Muscle layer of duodenum (tissue), 2 donors: ENCODE results near the gene PSMD13.
A peak's percentile ranks its signal among the peaks of the same experiment; 100 is the strongest.

Experiments used
- H3K27ac ChIP-seq: one replicate; pipeline ENCODE4 v1.7.0; 2013; ENCODE audit warnings: mild to moderate bottlenecking, low read length
- H3K27me3 ChIP-seq: one replicate; pipeline ENCODE4 v1.7.0; 2013; ENCODE audit warnings: low read depth, mild to moderate bottlenecking, control low read depth, low read length
- H3K36me3 ChIP-seq, 2 donors: one replicate each; pipeline ENCODE4 v1.7.0; 2013; ENCODE audit warnings: low read length in 2 of 2, control low read depth in 1 of 2, mild to moderate bottlenecking in 1 of 2; ENCODE audit not compliant: insufficient read depth in 2 of 2, control insufficient read depth in 1 of 2
- H3K4me1 ChIP-seq, 2 donors: one replicate each; pipeline ENCODE4 v1.7.0; 2013; ENCODE audit warnings: low read length in 2 of 2, mild to moderate bottlenecking in 2 of 2, control low read depth in 1 of 2, moderate library complexity in 1 of 2; ENCODE audit not compliant: insufficient read depth in 2 of 2, control insufficient read depth in 1 of 2
- H3K4me3 ChIP-seq, 2 donors: one replicate each; pipeline ENCODE4 v1.7.0; 2013; ENCODE audit warnings: low read length in 2 of 2, low read depth in 1 of 2, mild to moderate bottlenecking in 1 of 2
- H3K9me3 ChIP-seq, 2 donors: one replicate each; pipeline ENCODE4 v1.7.0; 2013; ENCODE audit warnings: low read length in 2 of 2, control low read depth in 1 of 2, mild to moderate bottlenecking in 1 of 2; ENCODE audit not compliant: control insufficient read depth in 1 of 2
- donor health status: healthy.

Gene PSMD13

DNA sequence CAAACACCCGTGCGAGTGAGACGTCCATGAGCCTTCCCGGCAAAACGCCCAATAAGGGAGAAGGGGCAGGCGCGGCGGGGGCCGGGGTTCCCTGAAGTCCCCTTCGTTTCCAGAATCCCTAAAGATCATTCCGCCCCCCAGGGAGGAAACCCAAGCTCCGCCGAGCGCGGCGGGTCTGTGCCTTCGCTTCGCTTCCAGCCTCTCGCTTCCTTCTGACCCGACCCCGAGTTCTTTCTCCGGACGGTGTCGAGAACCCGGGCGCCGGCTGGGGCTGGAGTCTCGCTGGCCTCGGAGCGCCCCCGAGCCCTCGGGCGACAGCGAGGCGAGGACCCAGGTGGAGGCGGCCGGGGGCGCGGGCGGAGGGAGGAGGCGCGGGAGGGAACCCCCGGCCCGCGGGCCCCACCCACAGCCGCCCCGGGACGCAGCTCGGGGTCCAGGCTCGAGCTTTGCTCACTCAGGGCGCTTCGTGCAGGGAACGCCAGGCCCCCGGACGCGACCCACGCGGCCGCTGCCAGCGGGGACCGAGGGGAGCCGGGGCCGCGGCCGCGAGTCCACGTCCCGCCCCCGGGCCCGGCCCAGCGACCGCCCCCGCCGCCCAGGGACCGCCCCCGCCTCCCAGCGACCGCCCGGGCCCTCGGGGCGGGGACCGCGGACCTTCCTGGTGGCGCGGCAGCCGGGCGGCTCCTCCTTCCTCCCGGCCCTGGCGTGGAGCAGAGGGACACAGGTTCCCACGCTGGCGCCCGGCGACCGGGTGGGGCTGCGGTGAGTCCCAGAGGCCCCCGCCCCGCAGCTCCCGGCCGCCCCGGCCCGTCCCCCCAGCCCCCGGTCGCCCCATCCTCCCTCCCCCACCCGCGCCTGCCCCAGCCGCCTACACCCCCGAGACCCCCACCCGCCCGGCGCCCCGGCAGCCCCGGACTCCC, 52.0 kb downstream of the PSMD13 start, which contains the start of gene PGGHG:
Gene PGGHG, plus strand, starts transcription at position 649 of the 920 bp plus-strand sequence. CDS start 691 bp downstream, outside the sequence.
- H3K4me3 ChIP-seq, result peak within 1 kb of the TSS; percentile 52 to 73
- H3K27me3 ChIP-seq, result no peaks in the 10 kb centered on the region
- no peaks in the 10 kb centered on the region for H3K9me3 ChIP-seq
- H3K4me1 ChIP-seq, result peaks cover 0 to 13% of the 10 kb centered on the region in 2 donors
- peak within 1 kb of the TSS; percentile 72 for H3K27ac ChIP-seq
- peaks cover 0 to 5% of the 10 kb centered on the region in 2 donors for H3K36me3 ChIP-seq

DNA sequence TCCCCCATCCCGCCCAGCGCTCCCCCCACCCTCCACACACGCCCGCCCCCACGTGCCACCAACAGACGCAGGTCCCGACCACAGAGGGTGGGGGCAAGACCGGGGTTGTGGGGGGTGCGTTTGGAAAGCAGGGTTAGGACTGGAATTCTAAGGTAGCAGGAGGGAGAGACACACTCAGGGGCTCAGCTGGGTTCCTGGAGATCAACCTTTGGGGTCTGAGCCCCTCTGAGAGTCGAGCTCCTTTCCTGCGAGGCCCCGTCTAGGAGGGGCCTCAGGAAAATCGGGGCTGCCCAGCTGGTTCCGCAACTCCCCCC, 52.6 kb downstream of the PSMD13 start:
- no peak overlapping the region for H3K27ac ChIP-seq
- H3K36me3 ChIP-seq, result peaks cover 0 to 10% of the 10 kb centered on the region in 2 donors
- H3K4me3 ChIP-seq, result peak overlapping the region in 1 of 2 donors; percentile 41
- peaks cover 0 to 13% of the 10 kb centered on the region in 2 donors for H3K4me1 ChIP-seq
- H3K9me3 ChIP-seq, result no peaks in the 10 kb centered on the region
- H3K27me3 ChIP-seq, result no peaks in the 10 kb centered on the region

DNA sequence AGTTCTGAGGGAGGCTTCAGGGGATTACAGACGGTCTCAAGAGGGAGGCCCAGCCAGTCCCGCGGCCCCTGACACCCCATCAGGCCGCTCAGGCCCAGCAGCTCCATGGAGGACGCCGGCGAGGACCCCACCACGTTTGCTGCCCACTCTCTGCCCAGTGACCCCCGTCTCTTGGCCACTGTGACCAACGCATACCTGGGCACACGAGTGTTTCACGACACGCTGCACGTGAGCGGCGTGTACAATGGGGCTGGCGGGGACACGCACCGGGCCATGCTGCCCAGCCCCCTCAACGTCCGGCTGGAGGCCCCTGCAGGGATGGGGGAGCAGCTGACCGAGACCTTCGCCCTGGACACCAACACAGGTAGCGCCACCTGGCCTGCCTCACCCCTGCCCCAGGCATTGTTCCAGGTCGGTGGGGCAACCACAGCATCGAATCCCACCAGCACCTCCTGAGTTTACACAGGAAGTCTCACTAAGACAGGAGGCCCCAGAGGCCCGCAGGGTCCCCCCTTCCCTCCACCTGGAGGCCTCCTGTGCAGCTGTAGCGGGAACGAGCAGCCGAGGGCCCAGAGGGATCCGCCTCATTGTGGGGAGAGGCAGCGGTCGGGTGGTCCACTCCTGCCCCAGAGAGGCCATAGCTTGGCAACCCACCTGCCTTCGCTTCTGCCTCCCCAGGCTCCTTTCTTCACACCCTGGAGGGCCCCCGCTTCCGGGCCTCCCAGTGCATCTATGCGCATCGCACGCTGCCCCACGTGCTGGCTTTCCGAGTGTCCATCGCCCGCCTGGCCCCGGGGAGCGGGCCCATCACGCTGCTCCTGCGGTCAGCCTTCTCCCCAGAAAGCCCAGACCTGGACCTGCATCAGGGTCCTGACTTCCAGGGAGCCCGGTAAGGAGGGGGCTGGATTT, 53.2 kb downstream of the PSMD13 start:
- Histone ChIP-seq H3K27ac (no peak overlapping the region), H3K27me3 (no peaks in the 10 kb centered on the region)

DNA sequence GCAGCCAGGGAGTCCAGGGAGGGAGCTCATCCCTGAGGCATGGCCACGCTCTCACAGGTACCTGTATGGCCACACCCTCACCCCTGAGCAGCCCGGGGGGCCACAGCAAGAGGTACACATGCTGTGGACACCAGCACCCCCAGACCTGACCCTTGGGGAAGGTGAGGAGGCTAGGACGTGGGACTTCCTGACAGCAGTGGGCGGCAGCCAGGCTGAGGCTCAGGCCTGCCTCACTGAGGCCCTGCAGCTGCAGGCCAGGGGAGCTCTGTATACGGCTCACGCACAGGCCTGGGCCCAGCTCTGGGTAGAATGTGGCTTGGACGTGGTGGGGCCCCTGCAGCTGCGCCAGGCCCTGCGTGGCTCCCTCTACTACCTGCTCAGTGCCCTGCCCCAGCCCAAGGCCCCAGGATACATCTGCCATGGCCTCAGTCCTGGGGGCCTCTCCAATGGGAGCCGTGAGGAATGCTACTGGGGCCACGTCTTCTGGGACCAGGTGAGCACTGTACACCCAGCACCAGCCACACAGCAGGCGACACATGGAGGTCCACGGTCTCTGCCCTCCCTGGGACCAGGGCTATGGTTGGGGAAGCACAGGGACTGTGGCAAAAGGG, 54.0 kb downstream of the PSMD13 start:
- Histone ChIP-seq H3K36me3 (peaks cover 0 to 10% of the 10 kb centered on the region in 2 donors), H3K27me3 (no peaks in the 10 kb centered on the region), H3K4me1 (peaks cover 0 to 13% of the 10 kb centered on the region in 2 donors), H3K4me3 (no peak overlapping the region), H3K27ac (no peak overlapping the region), H3K9me3 (no peaks in the 10 kb centered on the region)

More for the DNA sequence above, 53.2 kb downstream of the PSMD13 start:
- Histone ChIP-seq H3K9me3 (no peaks in the 10 kb centered on the region), H3K4me3 (peak overlapping the region in 1 of 2 donors; percentile 41), H3K4me1 (peaks cover 0 to 13% of the 10 kb centered on the region in 2 donors), H3K36me3 (peaks cover 0 to 10% of the 10 kb centered on the region in 2 donors)

DNA sequence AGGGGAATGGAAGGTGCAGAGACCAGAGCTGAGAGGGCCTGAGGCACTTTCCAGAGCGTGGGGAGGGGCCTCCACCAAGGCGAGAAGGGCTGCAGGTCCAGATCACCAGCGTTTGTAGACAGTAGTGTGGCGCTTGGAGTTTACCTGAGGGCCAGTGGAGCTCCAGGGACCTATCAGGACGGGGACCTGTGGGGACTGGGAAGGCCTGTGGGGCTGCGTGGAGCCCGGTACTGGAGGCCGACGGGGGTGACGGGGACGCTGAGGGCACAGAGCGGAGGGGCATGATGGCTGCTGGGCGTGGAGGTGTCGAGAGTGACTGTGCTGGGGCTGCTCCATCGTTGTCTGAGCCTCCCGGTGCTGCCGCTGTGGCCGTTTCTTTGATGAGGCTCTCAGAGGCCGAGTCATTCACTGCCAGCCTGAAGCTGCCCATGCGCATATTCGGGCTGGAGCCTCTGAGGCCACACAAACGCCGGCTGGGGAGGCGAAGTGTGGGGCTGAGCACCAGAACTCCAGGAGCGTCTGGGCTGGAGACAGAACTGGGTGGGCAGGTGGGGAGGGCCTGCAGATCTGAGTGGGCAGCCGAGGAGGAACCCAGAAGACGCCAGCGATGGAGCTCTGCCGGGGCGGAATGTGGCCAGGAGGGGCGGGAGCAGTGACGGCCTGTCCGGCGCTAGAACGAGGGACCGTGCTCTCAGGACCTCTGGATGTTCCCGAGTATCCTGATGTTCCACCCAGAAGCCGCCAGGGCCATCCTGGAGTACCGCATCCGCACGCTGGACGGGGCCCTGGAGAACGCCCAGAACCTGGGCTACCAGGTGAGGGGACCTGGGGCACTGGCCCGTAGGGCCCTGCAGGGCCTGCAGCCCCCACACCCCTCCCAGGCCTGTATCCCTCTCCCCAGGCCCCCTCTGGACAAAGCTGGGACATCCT, 54.8 kb downstream of the PSMD13 start:
- peaks cover 0 to 10% of the 10 kb centered on the region in 2 donors for H3K36me3 ChIP-seq
- H3K4me3 ChIP-seq, result no peak overlapping the region
- H3K27ac ChIP-seq, result no peak overlapping the region
- H3K27me3 ChIP-seq, result no peaks in the 10 kb centered on the region
- no peaks in the 10 kb centered on the region for H3K9me3 ChIP-seq
- peaks cover 0 to 13% of the 10 kb centered on the region in 2 donors for H3K4me1 ChIP-seq

DNA sequence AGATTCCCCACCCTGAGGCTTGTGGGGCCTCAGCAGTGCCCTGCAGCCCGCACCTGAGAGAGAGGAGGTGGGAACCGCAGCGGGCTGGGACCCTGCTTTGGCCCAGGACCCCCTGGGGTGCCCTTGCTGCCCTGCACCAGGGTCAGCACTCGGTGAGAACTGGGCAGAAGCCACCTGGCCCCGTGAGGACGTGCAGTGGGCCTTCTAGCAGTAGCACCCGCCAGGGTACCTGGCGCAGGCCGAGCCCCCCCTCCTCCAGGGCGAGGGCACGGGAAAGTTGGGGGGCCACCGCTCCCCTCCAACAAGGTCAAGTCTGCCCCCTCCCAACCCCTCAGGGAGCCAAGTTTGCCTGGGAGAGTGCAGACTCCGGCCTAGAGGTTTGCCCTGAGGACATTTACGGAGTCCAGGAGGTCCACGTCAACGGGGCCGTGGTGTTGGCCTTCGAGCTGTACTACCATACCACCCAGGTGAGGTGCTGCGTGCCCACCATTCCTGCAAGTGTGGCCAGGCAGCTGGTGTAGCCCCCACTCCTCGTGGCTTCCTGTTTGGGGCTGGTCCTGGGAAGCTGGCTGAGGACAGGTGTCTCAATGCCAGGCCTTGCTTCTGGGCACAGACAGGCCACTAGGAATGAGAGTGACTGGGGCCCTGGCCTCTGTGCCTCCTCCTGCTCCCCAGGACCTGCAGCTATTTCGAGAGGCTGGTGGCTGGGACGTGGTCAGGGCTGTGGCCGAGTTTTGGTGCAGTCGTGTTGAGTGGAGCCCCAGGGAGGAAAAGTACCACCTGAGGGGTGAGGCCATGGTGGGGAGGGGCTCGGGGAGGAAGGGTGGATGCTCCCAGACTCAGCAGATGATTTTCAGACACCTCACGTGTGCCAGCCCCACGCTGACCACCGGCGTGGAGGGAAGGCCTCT, 55.7 kb downstream of the PSMD13 start:
- Histone ChIP-seq H3K27me3 (no peaks in the 10 kb centered on the region), H3K4me3 (no peak overlapping the region), H3K27ac (no peak overlapping the region), H3K9me3 (no peaks in the 10 kb centered on the region), H3K36me3 (peaks cover 0 to 10% of the 10 kb centered on the region in 2 donors), H3K4me1 (peaks cover 0 to 13% of the 10 kb centered on the region in 2 donors)

DNA sequence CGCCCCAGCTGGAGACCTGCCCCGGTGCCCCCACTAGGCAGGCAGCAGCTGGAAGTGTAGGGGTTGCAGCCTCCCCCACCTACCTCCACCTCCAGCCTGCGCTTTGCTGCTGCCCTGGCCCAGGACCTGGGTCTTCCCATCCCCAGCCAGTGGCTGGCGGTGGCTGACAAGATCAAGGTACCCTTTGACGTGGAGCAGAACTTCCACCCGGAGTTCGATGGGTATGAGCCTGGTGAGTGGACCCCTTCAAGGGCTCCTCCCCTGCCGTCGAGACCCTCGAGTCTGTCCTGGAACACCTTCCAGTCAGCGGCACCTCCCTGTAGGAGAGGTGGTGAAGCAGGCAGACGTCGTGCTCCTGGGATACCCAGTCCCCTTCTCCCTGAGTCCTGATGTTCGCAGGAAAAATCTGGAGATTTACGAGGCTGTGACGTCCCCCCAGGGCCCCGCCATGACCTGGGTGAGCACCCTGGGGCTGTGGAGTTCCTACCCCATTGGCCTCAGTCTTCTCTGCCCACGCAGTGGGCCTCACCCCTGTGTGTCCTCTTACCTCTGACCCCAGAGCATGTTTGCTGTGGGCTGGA, 56.6 kb downstream of the PSMD13 start:
- H3K27me3 ChIP-seq, result no peaks in the 10 kb centered on the region

DNA sequence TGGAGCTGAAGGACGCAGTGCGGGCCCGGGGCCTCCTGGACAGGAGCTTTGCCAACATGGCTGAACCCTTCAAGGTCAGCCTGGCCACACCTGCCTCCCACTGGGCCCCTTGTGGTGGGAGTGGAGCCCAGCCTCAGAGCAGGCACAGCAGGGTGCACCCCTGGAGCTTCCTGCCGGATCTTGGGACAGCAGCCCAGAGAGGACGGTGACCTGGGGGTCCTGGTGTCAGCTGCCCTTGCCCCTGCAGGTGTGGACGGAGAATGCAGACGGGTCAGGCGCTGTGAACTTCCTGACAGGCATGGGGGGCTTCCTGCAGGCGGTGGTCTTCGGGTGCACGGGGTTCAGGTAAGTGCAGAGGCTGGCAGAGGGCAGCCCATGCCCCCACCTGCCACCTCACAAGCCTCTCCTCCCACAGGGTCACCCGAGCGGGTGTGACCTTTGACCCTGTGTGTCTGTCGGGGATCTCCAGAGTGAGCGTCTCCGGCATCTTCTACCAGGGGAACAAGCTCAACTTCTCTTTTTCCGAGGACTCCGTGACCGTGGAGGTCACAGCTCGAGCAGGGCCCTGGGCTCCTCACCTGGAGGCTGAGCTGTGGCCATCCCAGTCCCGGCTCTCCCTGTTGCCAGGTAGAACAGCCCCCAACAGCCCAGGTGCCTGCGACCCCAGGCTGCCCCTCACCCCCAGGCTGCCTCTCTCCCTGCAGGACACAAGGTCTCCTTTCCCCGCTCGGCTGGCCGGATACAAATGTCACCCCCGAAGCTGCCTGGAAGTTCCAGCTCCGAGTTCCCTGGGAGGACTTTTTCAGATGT, 57.3 kb downstream of the PSMD13 start:
- Histone ChIP-seq H3K4me1 (peaks cover 0 to 5% of the 10 kb centered on the region in 2 donors), H3K27me3 (no peaks in the 10 kb centered on the region), H3K36me3 (peaks cover 0 to 10% of the 10 kb centered on the region in 2 donors), H3K9me3 (no peaks in the 10 kb centered on the region), H3K27ac (no peak overlapping the region), H3K4me3 (no peak overlapping the region)

More for the DNA sequence above, 56.6 kb downstream of the PSMD13 start:
- Histone ChIP-seq H3K36me3 (peaks cover 0 to 10% of the 10 kb centered on the region in 2 donors), H3K4me3 (no peak overlapping the region), H3K27ac (no peak overlapping the region), H3K9me3 (no peaks in the 10 kb centered on the region), H3K4me1 (peaks cover 0 to 6% of the 10 kb centered on the region in 2 donors)

DNA sequence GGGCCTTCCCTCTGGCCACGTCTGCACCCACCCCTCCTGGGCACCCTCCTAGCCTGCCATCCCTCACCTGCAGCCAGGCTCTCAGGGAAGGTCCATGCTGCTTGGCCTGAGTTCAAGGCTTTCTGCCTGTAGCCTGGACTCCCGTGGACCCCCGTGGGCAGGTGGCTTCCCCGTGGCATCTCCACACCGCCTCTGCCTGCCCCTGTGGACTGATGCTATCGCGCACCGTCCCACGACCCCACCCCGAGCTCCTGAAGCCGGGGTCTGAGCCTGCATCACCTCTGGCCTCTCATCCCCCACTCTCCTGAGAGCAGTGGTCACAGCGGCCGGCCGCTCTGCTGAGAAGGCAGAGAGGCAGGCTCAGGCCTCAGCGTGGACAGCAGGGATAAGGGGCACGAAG, 58.0 kb downstream of the PSMD13 start:
- Histone ChIP-seq H3K36me3 (peaks cover 0 to 10% of the 10 kb centered on the region in 2 donors), H3K4me1 (peaks cover 0 to under 1% of the 10 kb centered on the region in 2 donors), H3K27ac (no peak overlapping the region), H3K27me3 (no peaks in the 10 kb centered on the region), H3K4me3 (no peak overlapping the region), H3K9me3 (no peaks in the 10 kb centered on the region)
